Esophagus muscularis mucosa (tissue), 2 donors: ENCODE measurements around the gene CEL.

ENCODE experiments used
- POLR2A ChIP-seq: fragments of 450-650 bp; IDR thresholded peaks from one replicate; pipeline ENCODE4 v1.6.1; 2017; ENCODE audit warnings: antibody characterized with exemption, moderate library complexity, mild to moderate bottlenecking, low read depth
- POLR2AphosphoS5 ChIP-seq, 2 donors: sonication (generic); formaldehyde crosslinking; IDR thresholded peaks; one replicate each; pipeline ENCODE4 v1.6.1; 2017; ENCODE audit warnings: antibody characterized with exemption in 2 of 2

- no peak for TF ChIP-seq POLR2A
- TF ChIP-seq POLR2AphosphoS5 (IDR thresholded peaks at IDR 0.05): no peak
Observed at GRCh38 chr9:133074111-133074651, 12.4 kb downstream of the CEL start.
